Testis (tissue), 3 donors: ENCODE measurements around the gene LSM14A. TPM values are rescaled to one million over a fixed set of nuclear protein-coding genes. Genes with fewer than 3 reads are reported as not detected.

Experiments
- polyA plus RNA-seq: library from polyadenylated mRNA; stranded (reverse); fragments of 350-450 nt; fragmentation: Illumina TruSeq; extraction: RNeasy Lipid Tissue Mini Kit (QIAGEN cat#74804); gene quantifications from one replicate; pipeline ENCODE4 v1.2.3, GENCODE V29; 2014; ENCODE audit warnings: low read depth, low replicate concordance; ENCODE audit not compliant: insufficient read depth
- total RNA-seq, 2 donors: library from RNA; depleted of rRNA; stranded (reverse); fragments of >200 nt; gene quantifications; one replicate each; pipeline ENCODE4 v1.2.3, GENCODE V29; 2016

LSM14A gene
- total and polyA plus RNA-seq, 3 donors from 2014 or later = 122 to 192 (median 174) TPM

Other genes starting within 250 kb of the LSM14A start
- 10 to 100 TPM; 33.7 to 38.4 TPM for gene GARRE1, start 82.0 kb downstream of the LSM14A start, total RNA-seq
- gene GARRE1, start 82.0 kb downstream of the LSM14A start, polyA plus RNA-seq = 21.1 TPM
- 100 to 1,000 TPM; 109 to 198 TPM for gene GPI, start 192.7 kb downstream of the LSM14A start, total RNA-seq
- gene GPI, start 192.7 kb downstream of the LSM14A start, polyA plus RNA-seq = 198 TPM
- 10 to 100 TPM; 33.8 to 35.1 TPM for gene PDCD2L, start 231.9 kb downstream of the LSM14A start, total RNA-seq
- gene PDCD2L, start 231.9 kb downstream of the LSM14A start, polyA plus RNA-seq = 29.0 TPM